CD4-positive, alpha-beta T cell treated with Interleukin-4 for 4 hours (primary cell): ENCODE results near the gene SPN.
"Not testable (repeated sequence)": the region's sequence is repeated elsewhere in the genome, so short reads cannot be mapped to it uniquely, and the experiment has no call there.

ENCODE experiments used
- DNase-seq: peaks from one replicate; pipeline ENCODE4 v3.0.0-alpha.2; 2020

Gene SPN

GRCh38 chr16:29708917-29709600 is 46.0 kb downstream of the SPN start:
- DNase-seq: no peak

GRCh38 chr16:29709657-29710056 is 46.6 kb downstream of the SPN start:
- not testable (repeated sequence) for DNase-seq

DNA sequence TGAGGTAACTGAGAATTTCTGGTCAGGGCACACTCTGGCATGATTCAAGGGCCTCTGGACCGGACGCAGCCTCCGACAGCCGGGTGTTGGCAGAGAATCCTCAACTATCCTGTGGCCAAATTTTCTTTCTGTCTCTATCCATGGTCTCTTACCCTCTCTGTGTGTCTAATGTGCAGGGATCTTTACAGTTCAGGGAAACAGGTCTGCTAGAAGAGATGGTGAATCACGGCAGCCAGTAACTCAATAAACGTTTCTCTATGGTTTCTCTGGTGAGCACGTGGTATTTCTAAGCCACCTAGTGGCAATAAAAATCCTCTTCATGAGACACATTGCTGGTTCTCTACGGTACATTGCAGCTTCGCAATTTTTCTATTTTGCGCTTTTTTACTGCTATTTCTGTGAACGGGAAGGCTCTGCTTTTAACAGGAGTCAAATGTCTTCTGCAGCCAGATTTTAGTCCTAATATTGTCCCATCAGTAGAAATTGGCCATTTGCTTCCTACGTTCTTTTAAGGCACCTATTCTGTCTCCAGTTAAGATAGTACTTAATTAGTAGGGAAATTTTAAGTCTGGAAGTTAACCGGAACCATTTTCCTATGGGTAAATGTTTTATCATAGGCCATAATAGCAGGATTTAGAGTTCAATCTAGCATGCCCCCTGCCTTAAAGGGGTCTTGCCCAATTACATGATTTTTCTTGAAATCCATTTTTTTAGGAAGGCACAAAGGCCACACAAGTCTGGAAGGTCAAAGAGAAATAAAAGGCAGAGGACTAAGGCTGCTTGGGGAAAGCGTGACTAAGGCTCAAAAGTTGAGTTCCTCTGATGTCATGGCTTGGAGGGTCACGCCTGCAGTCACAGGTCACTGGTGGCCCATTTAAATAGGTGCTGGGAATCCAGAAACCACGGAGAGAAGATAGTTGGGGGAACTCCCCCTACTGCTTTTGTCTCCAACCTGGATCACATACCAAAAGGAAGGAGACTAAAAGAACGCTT is 47.5 kb downstream of the SPN start:
- DNase-seq: peak; percentile 84

DNA sequence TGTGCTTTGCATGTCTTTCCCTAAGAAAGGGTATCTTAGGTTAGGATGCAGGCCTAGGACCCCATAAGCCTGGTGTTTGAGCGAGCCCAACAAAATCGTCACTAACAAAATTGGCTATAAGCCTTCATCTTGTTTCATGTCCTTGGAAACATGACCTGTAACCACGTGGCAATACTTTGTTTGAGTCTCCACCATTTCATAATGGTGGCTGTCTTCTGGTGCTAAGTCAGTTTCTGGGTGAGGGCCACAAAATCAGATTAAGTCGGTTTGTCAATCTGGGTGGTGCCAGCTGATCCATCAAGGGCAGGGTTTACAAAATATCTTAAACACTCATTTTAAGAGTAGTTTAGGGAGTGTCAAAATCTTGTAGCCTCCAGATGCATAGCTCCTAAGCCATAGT is 49.8 kb downstream of the SPN start:
- no peak for DNase-seq

DNA sequence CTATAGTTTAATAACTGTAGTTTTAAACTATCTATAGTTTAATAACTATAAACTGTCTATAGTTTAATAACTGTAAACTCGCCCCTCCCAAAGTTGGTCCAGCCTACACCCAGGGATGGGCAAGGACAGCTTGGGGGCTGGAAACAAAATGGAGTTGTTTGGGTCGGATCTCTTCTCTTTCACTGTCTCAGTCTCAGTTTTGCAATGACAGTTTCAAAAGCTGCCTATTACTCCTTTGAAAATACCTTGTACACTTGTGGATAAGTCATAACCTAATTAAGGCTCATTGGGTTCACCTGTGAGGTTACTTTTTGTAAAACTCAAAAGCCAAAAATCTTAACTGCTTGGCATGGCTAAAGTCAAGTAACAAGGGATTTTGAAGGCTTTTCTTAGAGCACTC is 51.3 kb downstream of the SPN start:
- DNase-seq: no peak

GRCh38 chr16:29714972-29715371 is 51.9 kb downstream of the SPN start:
- DNase-seq: no peak

GRCh38 chr16:29717113-29717512 is 54.1 kb downstream of the SPN start:
- DNase-seq: no peak

DNA sequence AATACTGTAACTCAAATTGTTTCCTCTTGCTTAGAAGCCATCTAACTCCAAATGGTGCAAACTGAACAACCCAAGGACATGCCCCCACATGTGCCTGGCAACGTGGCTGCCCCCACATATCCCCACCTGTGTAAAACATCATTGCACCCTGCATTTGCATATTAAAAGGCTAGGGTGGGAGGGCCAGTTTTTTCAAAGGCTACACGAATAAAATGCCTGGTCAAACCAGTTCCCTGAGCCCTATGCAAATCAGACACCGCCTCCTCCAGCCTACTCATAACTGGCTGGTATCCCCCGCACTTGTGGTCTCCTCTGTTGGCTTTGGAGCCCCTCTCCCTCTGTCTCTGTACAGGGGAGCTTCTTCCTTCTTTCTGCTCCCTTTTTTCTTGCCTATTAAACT is 56.0 kb downstream of the SPN start:
- no peak for DNase-seq
